Stimulated activated CD4-positive, alpha-beta T cell treated with anti-CD3 and anti-CD28 coated beads, TNF-alpha, amount 100 ng/mL, for 24 hours (primary cell): ENCODE results near the gene HSBP1L1.

Experiments used
- DNase-seq, 3 experiments: peaks; one replicate each; pipeline ENCODE4 v3.0.0-alpha.2; 2020; ENCODE audit warnings: low read depth in 3 of 3

HSBP1L1 gene

GRCh38 chr18:79964330-79965118 lies at the start of gene HSBP1L1:
HSBP1L1 (plus strand) TSS chr18:79964643; CDS start chr18:79964736, 93 bp downstream.
- peak in 1 of 3 experiments; percentile 66 for DNase-seq

- no peak for DNase-seq
These were observed 49.0 kb upstream of the HSBP1L1 start for GRCh38 chr18:79915161-79916127.

GRCh38 chr18:79916128-79916494 lies 48.3 kb upstream of the HSBP1L1 start:
- no peak for DNase-seq

GRCh38 chr18:79916546-79917168 lies 47.8 kb upstream of the HSBP1L1 start:
- DNase-seq, result no peak

DNA sequence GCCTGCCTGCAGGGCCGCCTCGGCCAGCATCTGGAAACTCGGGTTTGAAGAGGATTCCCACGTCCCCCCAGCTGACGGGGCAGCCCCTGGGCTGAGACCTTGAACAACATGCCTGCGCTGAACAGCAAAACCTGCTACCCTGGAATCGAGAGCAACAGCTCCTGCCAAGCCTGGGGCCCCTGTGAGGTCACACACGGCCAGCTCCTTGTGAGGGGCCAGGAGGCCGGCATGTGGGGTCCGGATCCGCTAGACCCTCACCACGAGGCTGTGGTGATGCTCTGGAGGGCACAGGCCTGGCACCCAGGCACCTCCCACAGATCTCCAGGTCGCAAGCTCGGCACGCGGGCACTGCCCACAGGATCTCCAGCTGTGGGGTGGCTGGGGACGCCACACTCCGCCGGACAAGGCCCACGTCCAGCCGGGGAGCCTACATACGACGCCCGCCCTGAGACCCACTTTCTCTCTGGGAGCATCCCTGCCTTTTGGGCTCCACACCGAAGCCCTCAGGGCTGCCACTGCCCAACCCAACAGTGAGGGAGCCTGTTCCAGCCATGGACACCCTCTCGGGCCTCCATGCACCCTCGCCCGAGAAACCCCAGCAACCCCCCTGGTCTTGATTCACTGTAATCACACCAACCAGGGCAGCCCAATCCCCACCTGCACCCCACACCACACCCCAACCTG lies 47.1 kb upstream of the HSBP1L1 start:
- no peak for DNase-seq

GRCh38 chr18:79917853-79918614 lies 46.4 kb upstream of the HSBP1L1 start:
- DNase-seq, result no peak

GRCh38 chr18:79918615-79919011 lies 45.8 kb upstream of the HSBP1L1 start:
- no peak for DNase-seq

GRCh38 chr18:79919089-79919488 lies 45.4 kb upstream of the HSBP1L1 start:
- DNase-seq, result no peak

- no peak for DNase-seq
These were observed 42.2 kb upstream of the HSBP1L1 start for GRCh38 chr18:79921984-79922965.

DNA sequence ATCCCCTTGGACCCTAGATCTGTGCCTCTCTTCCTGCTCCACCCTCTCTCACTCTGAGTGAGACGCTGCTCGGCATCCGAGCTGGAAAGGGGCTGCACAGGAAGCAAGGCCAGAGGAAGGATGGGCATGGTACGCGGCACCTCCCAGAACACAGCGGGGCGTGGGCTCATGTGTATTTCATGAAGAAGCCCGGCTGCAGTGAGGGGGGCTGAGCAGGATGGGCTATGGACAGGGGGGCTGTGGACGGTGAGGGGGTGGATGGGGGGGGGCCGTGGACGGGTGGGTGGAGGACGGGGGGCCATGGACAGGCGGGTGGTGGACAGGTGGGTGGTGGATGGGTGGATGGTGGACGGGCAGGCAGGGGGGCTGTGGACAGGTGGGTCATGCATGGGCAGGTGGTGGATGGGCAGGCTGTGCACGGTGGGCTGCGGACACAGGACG lies 41.5 kb upstream of the HSBP1L1 start:
- no peak for DNase-seq

GRCh38 chr18:79923896-79924585 lies 40.4 kb upstream of the HSBP1L1 start:
- DNase-seq, result no peak

DNA sequence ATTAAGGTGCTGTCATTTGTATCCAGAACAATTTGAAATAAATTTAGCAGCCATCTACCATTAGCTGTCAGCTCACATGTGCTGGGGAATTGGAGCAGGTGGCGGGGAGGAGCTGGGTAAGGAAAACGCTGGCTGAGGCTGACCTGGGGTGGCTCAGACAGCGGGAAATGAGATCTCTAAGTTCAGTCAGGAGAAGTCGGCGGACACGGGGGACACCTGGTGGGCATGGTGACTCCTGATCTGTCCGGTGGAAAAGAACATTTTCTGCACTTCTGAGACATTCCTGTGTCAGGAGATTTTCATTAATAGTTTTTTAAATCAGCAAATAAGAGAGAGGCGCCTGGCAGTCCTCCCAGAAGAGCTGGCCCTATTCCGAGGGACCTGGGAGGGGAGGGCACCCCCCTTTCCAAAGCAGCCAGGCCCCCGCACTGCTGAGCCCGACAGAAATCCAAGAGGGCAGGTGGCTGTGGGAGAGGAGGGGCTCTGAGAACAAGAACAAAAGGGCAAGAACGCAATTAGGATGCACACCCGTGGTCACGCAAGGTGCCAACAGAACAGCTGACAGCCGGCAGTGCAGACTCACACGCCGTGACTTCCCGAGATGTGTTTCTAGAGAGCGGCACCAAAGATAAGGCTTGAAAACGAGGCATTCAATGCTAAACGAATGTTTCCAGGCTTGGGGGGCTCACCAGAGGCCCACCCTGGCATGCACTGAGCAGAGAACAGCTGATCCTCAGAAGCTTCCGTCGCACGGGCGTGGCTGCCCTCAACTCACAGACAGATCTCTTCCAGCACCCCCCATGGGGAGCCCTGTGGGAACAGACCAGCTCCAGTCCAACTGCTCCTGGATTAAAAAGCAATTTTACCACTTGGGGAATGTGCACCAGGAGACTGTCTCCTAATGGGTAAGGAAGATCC lies 39.4 kb upstream of the HSBP1L1 start:
- DNase-seq, result no peak

GRCh38 chr18:79926306-79926705 lies 38.1 kb upstream of the HSBP1L1 start:
- DNase-seq, result no peak

DNA sequence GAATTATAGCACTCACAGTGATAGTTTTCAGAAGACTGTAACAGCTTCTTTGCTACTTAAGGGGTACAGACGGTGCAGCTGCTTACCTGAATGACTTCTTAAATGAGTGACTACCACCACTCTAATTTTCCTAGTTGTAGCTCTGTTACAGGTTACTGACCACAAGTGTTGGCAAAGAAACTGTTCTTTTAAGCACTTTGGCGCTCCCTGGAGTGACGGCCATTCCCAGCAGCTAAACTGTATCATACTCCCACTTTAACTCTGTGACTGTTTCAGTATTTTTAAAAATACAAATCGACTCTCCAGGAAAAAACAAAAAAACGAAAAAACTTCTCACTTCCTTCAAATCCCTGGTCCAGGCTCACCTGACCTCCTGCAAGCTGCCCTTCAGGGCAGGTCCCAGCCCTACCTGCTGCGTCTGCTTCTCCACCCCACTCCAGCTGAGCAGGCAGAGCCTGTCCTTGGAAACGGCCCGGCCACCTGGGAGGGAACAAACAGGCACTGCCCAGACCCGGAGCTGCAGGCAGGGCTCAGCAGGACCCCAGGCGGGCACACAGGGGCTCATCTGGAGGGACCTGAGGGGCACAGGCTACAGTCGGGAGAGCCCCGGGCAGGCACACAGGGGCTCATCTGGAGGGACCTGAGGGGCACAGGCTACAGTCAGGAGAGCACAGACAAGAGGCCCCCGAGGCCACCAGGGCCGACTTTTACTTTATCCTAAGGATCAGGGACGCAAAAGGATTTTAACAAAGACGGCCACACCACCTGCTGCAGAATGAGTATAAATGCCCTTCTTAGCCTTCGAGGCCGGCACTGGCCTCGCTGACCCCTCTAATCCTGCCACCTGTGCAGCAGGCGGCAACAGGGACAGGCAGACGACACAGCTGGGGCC lies 37.5 kb upstream of the HSBP1L1 start:
- no peak for DNase-seq

DNA sequence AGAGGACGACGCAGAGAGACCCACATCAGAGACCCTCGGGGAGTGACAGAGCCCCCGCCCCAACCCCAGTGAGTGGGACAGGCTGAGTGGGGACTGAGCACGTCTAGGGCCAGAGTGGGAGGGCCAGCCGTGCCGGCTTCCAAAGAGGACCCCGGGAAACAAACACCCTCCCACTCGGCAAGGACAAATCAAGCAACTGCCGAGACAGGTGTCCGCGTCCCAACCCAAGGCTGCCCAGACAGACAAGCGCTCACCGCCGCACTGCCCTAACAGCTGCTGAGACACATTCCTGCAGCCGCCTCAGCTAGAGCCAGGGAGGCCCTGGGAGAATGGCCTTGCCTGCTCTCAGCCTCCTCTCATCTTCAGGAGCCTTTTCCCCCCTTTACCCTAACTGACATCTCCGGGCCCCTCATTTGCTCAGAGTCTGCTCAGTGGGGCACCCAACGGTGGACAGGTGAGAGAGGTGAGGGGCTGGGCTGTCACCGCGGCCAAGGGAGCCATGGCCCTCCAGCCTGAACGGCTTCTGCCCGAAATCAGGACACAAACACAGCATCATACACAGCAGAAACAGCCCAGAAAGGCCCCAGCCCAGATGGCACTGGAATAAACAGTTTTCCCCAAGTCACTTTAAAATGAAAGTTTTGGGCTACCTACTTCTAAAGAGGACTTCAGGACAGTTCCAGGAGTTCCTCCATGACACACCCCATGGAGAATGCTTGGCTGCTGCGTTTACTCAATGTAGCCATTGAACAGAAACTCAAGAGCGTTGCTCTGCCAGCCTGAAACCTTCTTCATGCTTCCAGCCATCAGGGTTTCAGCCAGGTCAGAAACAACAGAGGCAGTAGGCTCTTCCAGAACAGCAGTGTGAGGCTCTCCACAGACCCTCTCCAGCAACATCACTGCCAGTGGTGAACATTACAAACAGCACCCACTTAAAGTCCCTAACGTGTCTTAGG lies 36.6 kb upstream of the HSBP1L1 start:
- no peak for DNase-seq

GRCh38 chr18:79928563-79928960 lies 35.9 kb upstream of the HSBP1L1 start:
- DNase-seq, result no peak
